H1 (cell line): ENCODE data around the gene GMFB. TPM values are rescaled to one million over a fixed set of nuclear protein-coding genes. Genes with fewer than 3 reads are reported as not detected.

Experiments
- JUND ChIP-seq: IDR thresholded peaks from 2 replicates; pipeline ENCODE4 v1.6.1; 2011; ENCODE audit warnings: mild to moderate bottlenecking, improper control_type of control experiment, low read length
- KDM1A ChIP-seq: fragments of 200-600, 300-600 bp; sonication (generic); IDR thresholded peaks from 2 replicates; pipeline ENCODE4 v1.7.1; 2016; ENCODE audit warnings: mild to moderate bottlenecking, low read length, borderline replicate concordance
- KDM5A ChIP-seq: fragments of 200-600 bp; IDR thresholded peaks from 2 replicates; pipeline ENCODE4 v1.7.1; 2012; ENCODE audit warnings: mild to moderate bottlenecking, low read length, inconsistent platforms, mixed read lengths
- NRF1 ChIP-seq: IDR thresholded peaks from 2 replicates; pipeline ENCODE4 v1.6.1; 2011; ENCODE audit warnings: mild to moderate bottlenecking, low read depth, low read length, improper control_type of control experiment
- RAD21 ChIP-seq, 2 experiments: IDR thresholded peaks in 1 of 2; conservative IDR thresholded peaks in 1 of 2; 2 replicates each; pipeline ENCODE4 v1.6.1; 2011; ENCODE audit warnings: low read depth in 2 of 2, low read length in 2 of 2, improper control_type of control experiment in 1 of 2, inconsistent platforms in 1 of 2, mild to moderate bottlenecking in 1 of 2, moderate library complexity in 1 of 2
- RBBP5 ChIP-seq: IDR thresholded peaks from 2 replicates; pipeline ENCODE4 v1.7.1; 2012; ENCODE audit warnings: low read depth, mild to moderate bottlenecking, inconsistent platforms, low read length, moderate library complexity, borderline replicate concordance
- SAP30 ChIP-seq: fragments of 300-600 bp; sonication (generic); IDR thresholded peaks from 2 replicates; pipeline ENCODE4 v1.7.1; 2012; ENCODE audit warnings: low read length, moderate library complexity, mild to moderate bottlenecking, inconsistent platforms; ENCODE audit not compliant: insufficient read depth, insufficient replicate concordance
- SP1 ChIP-seq: IDR thresholded peaks from 2 replicates; pipeline ENCODE4 v1.6.1; 2011; ENCODE audit warnings: low read depth, low read length
- SRF ChIP-seq: IDR thresholded peaks from 2 replicates; pipeline ENCODE4 v1.6.1; 2011; ENCODE audit warnings: mild to moderate bottlenecking, low read depth, low read length, moderate library complexity
- TAF7 ChIP-seq: optimal IDR thresholded peaks from 2 replicates; pipeline ENCODE3; 2011; ENCODE audit warnings: low read depth, mild to moderate bottlenecking, inconsistent platforms, low read length, moderate library complexity, borderline replicate concordance
- polyA plus RNA-seq, 7 experiments: library from polyadenylated mRNA; depleted of rRNA in 3 of 7; stranded (reverse) in 5 of 7; unstranded in 2 of 7; fragments of >200 nt in 5 of 7; fragments of 200-250 nt in 2 of 7; gene quantifications; 1 replicate in 5 of 7; 2 replicates in 1 of 7; 4 replicates in 1 of 7; pipeline versions ENCODE4 v1.2.1 to v1.2.3, GENCODE V29; 2011 to 2013; ENCODE audit warnings: missing spikeins in 2 of 7, mixed read lengths in 2 of 7
- total RNA-seq: library from RNA; stranded (reverse); fragmentation: NEBNext Ultra II Directional; extraction: Animal tissue kit (Norgen Biotek cat#: 25700); gene quantifications from 2 replicates; pipeline ENCODE4 v1.2.1, GENCODE V29; 2021

GMFB gene
- total and polyA plus RNA-seq, 2 of the 8 experiments (the other 6 are each of a cell fraction or from before 2014, with no cell fraction given), result 17.9 to 77.3 TPM

GRCh38 chr14:54480830-54481562 is 7.8 kb downstream of the GMFB start (continued):
- no peak for TF ChIP-seq KDM5A
- no peak for TF ChIP-seq SAP30
- no peak for TF ChIP-seq TAF7
- TF ChIP-seq SRF, result no peak
- TF ChIP-seq KDM1A, result no peak
- TF ChIP-seq JUND, result no peak
- no peak for TF ChIP-seq SP1
- TF ChIP-seq RBBP5, result no peak
- no peak for TF ChIP-seq RAD21 (IDR thresholded peaks at IDR 0.05 in 1 of 2, conservative IDR thresholded peaks at IDR 0.05 in 1 of 2; ENCODE audit: low read depth in 2 of 2, low read length in 2 of 2)
- TF ChIP-seq NRF1, result no peak
- TF ChIP-seq, all 59 proteins: peak for 0
